ENCODE results near the gene NOL7. TPM values are rescaled to one million over a fixed set of nuclear protein-coding genes. Genes with fewer than 3 reads are reported as not detected.
A peak's percentile ranks its signal among the peaks of the same experiment; 100 is the strongest.

Gene NOL7
- total and polyA plus RNA-seq, 9 of the 15 experiments (the other 6 are each of a cell fraction or from before 2014, with no cell fraction given) = 19.4 to 235 (median 157) TPM

- TF ChIP-seq ZBTB11 (CRISPR knock-in tag; IDR thresholded peaks at IDR 0.05) (no peak), MAZ (CRISPR knock-in tag; conservative IDR thresholded peaks at IDR 0.05 in 1 of 2, IDR thresholded peaks at IDR 0.05 in 1 of 2) (no peak), MAFK (IDR thresholded peaks at IDR 0.05; ENCODE audit: low read length) (no peak), TEAD1 (CRISPR knock-in tag; IDR thresholded peaks at IDR 0.05) (peak in 1 of 2 experiments; percentile 67; a peak in 2 of 4 replicates), ERF (CRISPR knock-in tag; IDR thresholded peaks at IDR 0.05) (no peak), HES1 (IDR thresholded peaks at IDR 0.05; ENCODE audit: low read depth) (no peak), E2F4 (CRISPR knock-in tag; IDR thresholded peaks at IDR 0.05; ENCODE audit: low read depth) (no peak), HDAC8 (tag; IDR thresholded peaks at IDR 0.05) (no peak), ZNF57 (CRISPR knock-in tag; IDR thresholded peaks at IDR 0.05) (no peak), MTA2 (IDR thresholded peaks at IDR 0.05; ENCODE audit: low read depth) (no peak), NFXL1 (CRISPR knock-in tag; IDR thresholded peaks at IDR 0.05) (no peak), TEAD4 (IDR thresholded peaks at IDR 0.05; ENCODE audit: low read length) (no peak; the same call in 1 of the 2 replicates), TEAD4 (CRISPR knock-in tag; IDR thresholded peaks at IDR 0.05; ENCODE audit: borderline replicate concordance) (no peak), CBX1 (IDR thresholded peaks at IDR 0.05; ENCODE audit: low read depth) (peak; percentile 61), PTRF (tag; IDR thresholded peaks at IDR 0.05) (no peak), ZNF146 (CRISPR knock-in tag; IDR thresholded peaks at IDR 0.05; ENCODE audit: unreplicated experiment) (no peak), ZBTB1 (CRISPR knock-in tag; IDR thresholded peaks at IDR 0.05; ENCODE audit: borderline replicate concordance, low read depth) (no peak), SIX5 (IDR thresholded peaks at IDR 0.05; ENCODE audit: borderline replicate concordance in 1 of 2, insufficient read depth in 1 of 2, low read depth in 1 of 2, low read length in 2 of 2) (no peak), PURB (CRISPR knock-in tag; IDR thresholded peaks at IDR 0.05; ENCODE audit: low read depth) (no peak), ZBTB17 (CRISPR knock-in tag; IDR thresholded peaks at IDR 0.05) (no peak), MCM5 (IDR thresholded peaks at IDR 0.05; ENCODE audit: low read depth) (no peak)
- TF ChIP-seq, protein P1, sequence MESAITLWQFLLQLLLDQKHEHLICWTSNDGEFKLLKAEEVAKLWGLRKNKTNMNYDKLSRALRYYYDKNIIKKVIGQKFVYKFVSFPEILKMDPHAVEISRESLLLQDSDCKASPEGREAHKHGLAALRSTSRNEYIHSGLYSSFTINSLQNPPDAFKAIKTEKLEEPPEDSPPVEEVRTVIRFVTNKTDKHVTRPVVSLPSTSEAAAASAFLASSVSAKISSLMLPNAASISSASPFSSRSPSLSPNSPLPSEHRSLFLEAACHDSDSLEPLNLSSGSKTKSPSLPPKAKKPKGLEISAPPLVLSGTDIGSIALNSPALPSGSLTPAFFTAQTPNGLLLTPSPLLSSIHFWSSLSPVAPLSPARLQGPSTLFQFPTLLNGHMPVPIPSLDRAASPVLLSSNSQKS (CRISPR knock-in tag; IDR thresholded peaks at IDR 0.05) = no peak
Observed at GRCh38 chr6:13574149-13574570, 41.0 kb upstream of the NOL7 start (continued).
